MCF 10A (cell line): ENCODE results near the gene PHACTR2. TPM values are rescaled to one million over a fixed set of nuclear protein-coding genes. Genes with fewer than 3 reads are reported as not detected.
A peak's percentile ranks its signal among the peaks of the same experiment; 100 is the strongest.

Experiments used
- BruUV-seq: library from RNA; stranded (reverse); fragments of 400-500 nt; replicated peaks from 2 replicates; lab custom pipeline; 2021; lab: Mats Ljungman, UMichigan
- CTCF ChIA-PET: fragments of 300-600 bp; sonication (Branson Sonifier 250); formaldehyde crosslinking; extraction: SDS; loops from one replicate; lab custom pipeline; 2021; ENCODE audit warnings: antibody characterized with exemption, inconsistent platforms; lab: Yijun Ruan, JAX
- POLR2A ChIA-PET: fragments of 300-600, 350-650 bp; sonication (Branson Sonifier 250); formaldehyde crosslinking; extraction: SDS; loops from one replicate; lab custom pipeline; 2020; ENCODE audit warnings: antibody characterized with exemption, inconsistent platforms; lab: Yijun Ruan, JAX
- DNase-seq: peaks from one replicate; pipeline ENCODE4 v3.0.0-alpha.2; 2018; ENCODE audit not compliant: unreplicated experiment
- H3K27ac Mint-ChIP-seq: one replicate; pipeline ENCODE4 v1.8.0; 2022; ENCODE audit warnings: mild to moderate bottlenecking, low read depth, mixed read lengths; ENCODE audit not compliant: unreplicated experiment
- H3K27me3 Mint-ChIP-seq: one replicate; pipeline ENCODE4 v1.8.0; 2022; ENCODE audit warnings: mixed read lengths; ENCODE audit not compliant: insufficient read depth, unreplicated experiment
- H3K36me3 Mint-ChIP-seq: one replicate; pipeline ENCODE4 v1.8.0; 2022; ENCODE audit warnings: mild to moderate bottlenecking, moderate library complexity, mixed read lengths; ENCODE audit not compliant: insufficient read depth, unreplicated experiment
- H3K4me1 Mint-ChIP-seq: one replicate; pipeline ENCODE4 v1.8.0; 2022; ENCODE audit warnings: mixed read lengths; ENCODE audit not compliant: insufficient read depth, unreplicated experiment
- H3K4me3 Mint-ChIP-seq: one replicate; pipeline ENCODE4 v1.8.0; 2022; ENCODE audit warnings: mild to moderate bottlenecking, moderate library complexity, mixed read lengths; ENCODE audit not compliant: unreplicated experiment
- H3K9me3 Mint-ChIP-seq: one replicate; pipeline ENCODE4 v1.8.0; 2022; ENCODE audit warnings: mixed read lengths; ENCODE audit not compliant: unreplicated experiment
- intact Hi-C: fragments of 100-400 bp; cut with micrococcal nuclease; formaldehyde crosslinking; loops from 2 replicates; pipeline ENCODE4 v1.14.1; 2022
- total RNA-seq: library from RNA; stranded (reverse); gene quantifications from 2 replicates; pipeline ENCODE4 v1.2.3, GENCODE V29; 2022
- TF ChIP-seq, protein P1 (sequence below): fragments of 200-600 bp; IDR thresholded peaks from one replicate; pipeline ENCODE4 v1.8.0; 2022; ENCODE audit warnings: antibody characterized with exemption, mild to moderate bottlenecking; ENCODE audit not compliant: unreplicated experiment

The PHACTR2 gene
- total RNA-seq, 1 experiment from 2014 or later: 34.4 TPM

DNA sequence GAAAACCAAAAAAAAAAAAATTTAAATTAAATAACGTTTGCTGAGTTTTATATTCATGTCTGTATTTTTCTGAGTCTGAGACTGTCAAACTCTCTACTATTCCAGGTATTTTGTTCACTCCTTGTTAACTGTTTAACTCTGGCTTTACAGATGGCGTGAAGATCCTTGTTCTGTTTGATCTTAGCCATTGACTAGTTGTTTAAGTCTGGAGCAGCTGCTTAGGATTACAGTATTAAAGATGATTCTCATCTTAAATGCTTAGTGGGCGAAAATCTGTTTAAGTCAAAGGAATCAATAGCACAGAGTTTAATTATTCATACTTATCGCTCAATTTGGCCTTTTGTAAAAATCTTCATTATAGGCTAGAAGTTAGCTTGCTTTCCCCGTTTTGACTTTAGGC, 2.4 kb downstream of the PHACTR2 start:
- Mint-ChIP-seq H3K27me3 (no peaks in the 10 kb centered on the region), H3K36me3 (no peaks in the 10 kb centered on the region), H3K4me1 (peaks cover 34% of the 10 kb centered on the region), H3K4me3 (peak overlapping the region; percentile 35), H3K9me3 (peaks cover 8% of the 10 kb centered on the region), H3K27ac (no peak overlapping the region)
- CTCF ChIA-PET: interaction anchor here (0.6 kb wide), 1 partner anchor 327 kb away, joined by 3 read pairs; no protein-coding TSS in a partner anchor
- TF ChIP-seq, protein P1, sequence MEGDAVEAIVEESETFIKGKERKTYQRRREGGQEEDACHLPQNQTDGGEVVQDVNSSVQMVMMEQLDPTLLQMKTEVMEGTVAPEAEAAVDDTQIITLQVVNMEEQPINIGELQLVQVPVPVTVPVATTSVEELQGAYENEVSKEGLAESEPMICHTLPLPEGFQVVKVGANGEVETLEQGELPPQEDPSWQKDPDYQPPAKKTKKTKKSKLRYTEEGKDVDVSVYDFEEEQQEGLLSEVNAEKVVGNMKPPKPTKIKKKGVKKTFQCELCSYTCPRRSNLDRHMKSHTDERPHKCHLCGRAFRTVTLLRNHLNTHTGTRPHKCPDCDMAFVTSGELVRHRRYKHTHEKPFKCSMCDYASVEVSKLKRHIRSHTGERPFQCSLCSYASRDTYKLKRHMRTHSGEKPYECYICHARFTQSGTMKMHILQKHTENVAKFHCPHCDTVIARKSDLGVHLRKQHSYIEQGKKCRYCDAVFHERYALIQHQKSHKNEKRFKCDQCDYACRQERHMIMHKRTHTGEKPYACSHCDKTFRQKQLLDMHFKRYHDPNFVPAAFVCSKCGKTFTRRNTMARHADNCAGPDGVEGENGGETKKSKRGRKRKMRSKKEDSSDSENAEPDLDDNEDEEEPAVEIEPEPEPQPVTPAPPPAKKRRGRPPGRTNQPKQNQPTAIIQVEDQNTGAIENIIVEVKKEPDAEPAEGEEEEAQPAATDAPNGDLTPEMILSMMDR: no peak
- BruUV-seq: no TSS peak
- intact Hi-C loops: no loop called here
- POLR2A ChIA-PET: interaction anchor here (1.1 to 6.3 kb wide), 2 partner anchors 164 to 328 kb away, joined by 4 to 48 read pairs; partner anchors contain the start of genes LTV1 and PLAGL1
- no peak for DNase-seq

DNA sequence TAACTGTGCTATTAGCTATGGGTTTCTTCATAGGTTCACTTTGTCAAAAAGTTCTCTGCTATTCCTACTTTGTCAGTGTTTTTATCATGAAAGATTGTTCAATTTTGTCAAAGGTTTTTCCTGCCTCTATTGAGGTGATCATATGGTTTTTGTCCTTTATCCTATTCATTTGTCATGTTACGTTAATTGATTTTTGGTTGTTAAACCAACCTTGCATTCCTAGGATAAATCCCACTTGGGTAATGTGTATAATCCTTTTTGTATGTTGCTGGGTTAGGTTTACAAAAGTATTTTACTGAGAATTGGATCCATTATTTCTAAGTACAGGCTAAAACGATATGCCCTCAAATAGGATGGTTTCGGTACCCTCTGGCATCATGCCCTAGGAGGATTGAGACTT, 5.0 kb downstream of the PHACTR2 start:
- Mint-ChIP-seq H3K27ac (no peak overlapping the region), H3K4me3 (no peak overlapping the region), H3K36me3 (no peaks in the 10 kb centered on the region), H3K4me1 (peaks cover 28% of the 10 kb centered on the region), H3K9me3 (peaks cover 8% of the 10 kb centered on the region), H3K27me3 (no peaks in the 10 kb centered on the region)
- no TSS peak for BruUV-seq
- DNase-seq: no peak
- ChIA-PET POLR2A (no interaction called here), CTCF (interaction anchor here (0.6 kb wide), 1 partner anchor 98 kb away, joined by 3 read pairs; no protein-coding TSS in a partner anchor)
- intact Hi-C loops: no loop called here
- TF ChIP-seq, protein P1: no peak

DNA sequence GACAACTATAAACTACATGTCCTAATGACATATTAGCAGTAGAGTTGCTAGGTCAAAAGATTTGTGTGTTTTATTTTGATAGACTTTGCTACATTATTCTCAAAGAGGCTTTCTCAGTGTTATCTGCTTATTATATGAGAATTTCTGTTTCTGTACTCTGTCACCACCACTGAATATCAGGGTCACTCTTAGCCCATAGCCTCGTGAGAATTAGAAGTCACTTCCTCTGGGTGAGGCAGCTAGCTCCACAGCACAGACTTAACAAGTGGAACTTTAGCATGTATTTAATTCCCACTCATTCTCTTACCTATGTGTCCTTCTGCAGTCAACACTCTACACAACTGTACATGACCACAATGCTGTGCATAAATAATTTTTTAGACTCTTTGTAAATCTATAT, 6.7 kb downstream of the PHACTR2 start:
- CTCF ChIA-PET: no interaction called here

DNA sequence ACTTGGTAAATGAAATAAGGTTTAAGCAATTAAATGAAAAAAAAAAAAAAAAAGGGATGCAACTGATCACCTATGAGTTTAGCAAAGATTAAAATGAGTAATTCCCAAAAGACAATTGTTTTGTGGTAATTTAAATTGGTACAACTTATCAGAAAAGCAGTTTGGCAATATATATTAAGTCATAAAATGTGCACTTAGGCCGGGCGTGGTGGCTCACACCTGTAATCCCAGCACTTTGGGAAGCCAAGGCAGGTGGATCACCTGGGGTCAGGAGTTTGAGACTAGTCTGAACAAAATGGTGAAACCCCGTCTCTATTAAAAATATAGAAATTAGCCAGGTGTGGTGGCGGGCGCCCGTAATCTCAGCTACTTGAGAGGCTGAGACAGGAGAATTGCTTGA, 7.9 kb downstream of the PHACTR2 start:
- Mint-ChIP-seq H3K36me3 (no peaks in the 10 kb centered on the region), H3K27ac (no peak overlapping the region), H3K9me3 (peaks cover 8% of the 10 kb centered on the region), H3K4me3 (no peak overlapping the region), H3K4me1 (peaks cover 31% of the 10 kb centered on the region), H3K27me3 (no peaks in the 10 kb centered on the region)
- no TSS peak for BruUV-seq
- TF ChIP-seq, protein P1: no peak
- no peak for DNase-seq
- POLR2A ChIA-PET: no interaction called here
- intact Hi-C loops: no loop called here
- CTCF ChIA-PET: no interaction called here

More for the DNA sequence above, 6.7 kb downstream of the PHACTR2 start:
- Mint-ChIP-seq H3K27ac (no peak overlapping the region), H3K27me3 (no peaks in the 10 kb centered on the region), H3K4me1 (peaks cover 29% of the 10 kb centered on the region), H3K9me3 (peaks cover 8% of the 10 kb centered on the region), H3K36me3 (no peaks in the 10 kb centered on the region), H3K4me3 (no peak overlapping the region)
- intact Hi-C loops: no loop called here
- no TSS peak for BruUV-seq
- POLR2A ChIA-PET: no interaction called here
- TF ChIP-seq, protein P1: no peak
- no peak for DNase-seq
